ENCODE results near the gene KIF1A. TPM values are rescaled to one million over a fixed set of nuclear protein-coding genes. Genes with fewer than 3 reads are reported as not detected.
"Not testable (repeated sequence)": the region's sequence is repeated elsewhere in the genome, so short reads cannot be mapped to it uniquely, and the experiment has no call there.

KIF1A gene
- polyA plus RNA-seq, 1 experiment = not detected

DNA sequence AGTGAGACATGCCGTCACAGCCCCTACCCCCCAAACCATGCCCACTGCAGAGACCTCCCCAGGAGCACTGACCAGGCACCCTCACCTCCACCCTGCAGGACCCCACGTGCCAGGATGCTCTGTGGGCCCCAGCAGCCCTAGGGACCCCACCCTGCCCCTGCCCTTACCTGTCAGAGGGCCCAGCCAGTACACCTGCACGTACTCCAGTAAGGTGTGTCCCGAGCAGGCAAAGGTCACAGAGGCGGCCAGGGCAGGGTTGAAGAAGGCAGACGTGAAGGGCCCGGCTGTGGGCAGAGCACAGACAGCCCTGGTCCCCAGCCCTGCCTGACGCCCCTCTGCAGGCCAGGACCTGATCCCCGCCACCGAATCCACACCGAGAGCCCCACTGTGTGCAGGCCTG, 139.8 kb downstream of the KIF1A start:
- H3K27ac ChIP-seq (ENCODE audit: low read depth, low read length); CTCF ChIA-PET; H3K4me3 ChIP-seq (ENCODE audit: low read depth, low read length); H3K27me3 ChIP-seq (ENCODE audit: control insufficient read depth, insufficient read depth, low read length); DNase-seq (ENCODE audit: low read depth, low spot score); POLR2A ChIA-PET; H3K9me3 ChIP-seq (ENCODE audit: control insufficient read depth, insufficient read depth, low read length): not testable (repeated sequence)

DNA sequence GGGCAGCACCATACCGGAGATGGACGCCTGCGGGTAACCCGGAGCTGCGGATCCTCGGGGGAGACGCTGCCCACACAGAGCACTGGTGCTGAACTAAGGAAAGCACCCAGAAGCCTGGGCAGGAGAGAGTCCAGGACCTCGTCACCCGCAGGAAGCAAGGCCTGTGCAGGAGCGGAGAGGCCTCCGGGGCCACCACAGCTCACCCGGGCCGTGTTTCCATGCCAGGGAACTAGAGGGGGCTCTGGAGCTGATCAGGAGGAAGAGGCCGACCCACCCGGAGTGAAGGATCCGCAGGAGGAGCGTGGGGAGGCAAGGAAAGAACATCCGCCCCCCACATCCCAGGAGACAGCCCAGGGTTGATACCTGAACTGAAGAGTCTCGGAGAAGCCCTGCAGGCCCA, 141.1 kb downstream of the KIF1A start:
- DNase-seq (ENCODE audit: low read depth, low spot score); CTCF ChIA-PET; POLR2A ChIA-PET: not testable (repeated sequence)

DNA sequence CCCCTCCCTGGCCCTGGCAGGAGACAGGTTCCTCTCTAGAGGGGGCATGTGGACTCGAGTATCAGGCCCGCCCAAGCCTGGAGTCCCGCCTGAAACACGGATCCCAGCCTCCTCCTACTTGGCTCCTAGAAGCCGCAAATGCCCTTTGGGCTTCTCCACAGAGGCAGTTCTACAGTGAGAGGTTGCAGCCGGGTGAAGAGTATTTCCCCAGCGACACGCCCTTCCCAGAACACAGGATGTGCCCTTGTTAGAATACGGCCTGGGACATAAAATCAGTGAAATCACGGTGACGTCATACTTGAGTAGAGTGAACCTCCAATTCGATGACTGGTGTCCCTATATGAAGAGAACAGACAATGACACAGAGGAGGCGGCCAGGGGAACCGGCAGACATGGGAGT, 142.0 kb downstream of the KIF1A start:
- H3K27me3 ChIP-seq (ENCODE audit: control insufficient read depth, insufficient read depth, low read length); H3K4me3 ChIP-seq (ENCODE audit: low read depth, low read length); H3K27ac ChIP-seq (ENCODE audit: low read depth, low read length); DNase-seq (ENCODE audit: low read depth, low spot score); POLR2A ChIA-PET; H3K9me3 ChIP-seq (ENCODE audit: control insufficient read depth, insufficient read depth, low read length); CTCF ChIA-PET: not testable (repeated sequence)

More for the DNA sequence above, 141.1 kb downstream of the KIF1A start:
- H3K27ac ChIP-seq (ENCODE audit: low read depth, low read length); H3K9me3 ChIP-seq (ENCODE audit: control insufficient read depth, insufficient read depth, low read length); H3K27me3 ChIP-seq (ENCODE audit: control insufficient read depth, insufficient read depth, low read length); H3K4me3 ChIP-seq (ENCODE audit: low read depth, low read length): not testable (repeated sequence)

DNA sequence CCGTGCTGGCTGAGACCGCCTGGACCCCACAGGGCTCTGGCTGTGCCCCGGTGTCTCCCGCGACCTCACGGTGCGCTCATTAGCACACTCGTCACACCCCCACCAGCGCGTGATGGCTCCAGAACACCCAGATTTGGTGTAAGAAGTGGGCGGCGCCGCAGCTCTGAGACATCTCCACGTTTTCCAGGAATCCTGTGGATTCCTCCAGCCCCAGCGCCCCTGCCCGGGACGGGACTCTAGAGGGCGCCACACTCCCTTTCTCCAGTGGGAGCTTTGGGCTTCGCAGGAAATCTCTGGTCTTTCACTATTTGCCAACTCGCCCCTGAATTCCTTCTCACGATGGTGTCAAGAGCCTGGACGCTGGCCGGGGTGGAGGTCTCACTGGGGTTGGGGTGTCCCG, 144.7 kb downstream of the KIF1A start:
- peaks cover 22% of the 10 kb centered on the region for H3K27me3 ChIP-seq (ENCODE audit: control insufficient read depth, insufficient read depth, low read length)
- H3K4me3 ChIP-seq (ENCODE audit: low read depth, low read length); H3K9me3 ChIP-seq (ENCODE audit: control insufficient read depth, insufficient read depth, low read length); POLR2A ChIA-PET; CTCF ChIA-PET; H3K27ac ChIP-seq (ENCODE audit: low read depth, low read length); DNase-seq (ENCODE audit: low read depth, low spot score): not testable (repeated sequence)

DNA sequence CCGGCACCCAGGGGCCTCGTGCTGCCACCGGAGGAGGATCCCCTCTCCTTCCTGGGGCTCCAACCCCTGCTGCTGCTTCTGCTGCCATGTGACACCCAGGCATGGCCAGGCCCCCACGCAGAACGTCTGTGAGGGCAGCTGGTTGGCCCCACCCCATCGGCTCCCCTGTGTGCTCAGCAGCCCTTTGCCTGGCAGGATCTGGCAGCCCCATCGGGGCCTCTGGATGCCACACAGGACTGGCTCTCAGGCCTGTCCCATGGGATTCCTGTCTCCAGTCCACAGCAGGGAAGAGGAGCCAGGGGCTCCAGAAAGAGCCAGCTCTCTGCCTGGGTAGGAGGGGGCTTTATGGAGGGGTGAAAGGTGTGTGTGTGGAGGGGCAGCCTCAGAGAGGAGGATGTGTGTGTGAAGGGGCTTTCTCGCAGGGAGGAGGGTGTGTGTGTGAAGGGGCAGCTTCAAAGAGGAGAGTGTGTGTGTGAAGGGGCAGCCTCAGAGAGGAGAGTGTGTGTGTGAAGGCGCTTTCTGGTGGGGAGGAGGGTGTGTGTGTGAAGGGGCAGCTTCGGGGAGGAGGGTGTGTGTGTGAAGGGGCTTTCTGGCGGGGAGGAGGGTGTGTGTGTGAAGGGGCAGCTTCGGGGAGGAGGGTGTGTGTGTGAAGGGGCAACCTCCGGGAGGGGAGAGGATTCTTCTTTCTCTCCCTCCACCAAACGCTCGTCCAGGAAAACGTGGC, 145.4 kb downstream of the KIF1A start:
- H3K4me3 ChIP-seq (ENCODE audit: low read depth, low read length); CTCF ChIA-PET; H3K9me3 ChIP-seq (ENCODE audit: control insufficient read depth, insufficient read depth, low read length); H3K27ac ChIP-seq (ENCODE audit: low read depth, low read length); POLR2A ChIA-PET; DNase-seq (ENCODE audit: low read depth, low spot score): not testable (repeated sequence)
- peaks cover 22% of the 10 kb centered on the region for H3K27me3 ChIP-seq (ENCODE audit: control insufficient read depth, insufficient read depth, low read length)

DNA sequence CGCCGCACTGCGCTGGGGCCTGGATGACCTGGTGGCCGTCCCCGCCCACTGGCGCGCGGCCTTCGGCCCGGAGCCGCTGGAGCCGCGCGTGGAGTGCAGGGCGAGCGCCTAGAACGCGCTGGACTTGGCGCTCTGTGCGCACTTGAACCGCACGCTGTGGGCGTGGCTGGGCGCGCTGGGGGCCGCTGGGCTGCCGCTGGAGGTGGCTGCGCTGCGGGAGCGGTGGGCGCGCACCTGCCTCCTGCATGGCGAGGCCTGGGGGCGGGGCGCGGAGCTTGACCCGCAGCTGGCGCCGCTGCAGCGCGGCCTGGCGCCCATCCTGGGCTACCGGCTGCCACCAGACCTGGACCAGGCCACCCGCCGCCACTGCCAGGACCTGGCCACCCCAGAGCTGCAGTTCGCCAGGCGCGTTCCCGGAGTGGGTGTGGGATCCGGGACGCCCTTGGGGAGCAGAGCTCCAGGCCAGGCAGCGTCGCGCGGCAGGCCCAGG, 147.3 kb downstream of the KIF1A start:
- DNase-seq (ENCODE audit: low read depth, low spot score) = no peak
- H3K27ac ChIP-seq (ENCODE audit: low read depth, low read length) = no peak overlapping the region
- ChIA-PET CTCF (no interaction called here), POLR2A (no interaction called here)
- peaks cover 22% of the 10 kb centered on the region for H3K27me3 ChIP-seq (ENCODE audit: control insufficient read depth, insufficient read depth, low read length)
- no peaks in the 10 kb centered on the region; the same call in 1 of the 2 replicates for H3K9me3 ChIP-seq (ENCODE audit: control insufficient read depth, insufficient read depth, low read length)
- TF ChIP-seq, protein P1, sequence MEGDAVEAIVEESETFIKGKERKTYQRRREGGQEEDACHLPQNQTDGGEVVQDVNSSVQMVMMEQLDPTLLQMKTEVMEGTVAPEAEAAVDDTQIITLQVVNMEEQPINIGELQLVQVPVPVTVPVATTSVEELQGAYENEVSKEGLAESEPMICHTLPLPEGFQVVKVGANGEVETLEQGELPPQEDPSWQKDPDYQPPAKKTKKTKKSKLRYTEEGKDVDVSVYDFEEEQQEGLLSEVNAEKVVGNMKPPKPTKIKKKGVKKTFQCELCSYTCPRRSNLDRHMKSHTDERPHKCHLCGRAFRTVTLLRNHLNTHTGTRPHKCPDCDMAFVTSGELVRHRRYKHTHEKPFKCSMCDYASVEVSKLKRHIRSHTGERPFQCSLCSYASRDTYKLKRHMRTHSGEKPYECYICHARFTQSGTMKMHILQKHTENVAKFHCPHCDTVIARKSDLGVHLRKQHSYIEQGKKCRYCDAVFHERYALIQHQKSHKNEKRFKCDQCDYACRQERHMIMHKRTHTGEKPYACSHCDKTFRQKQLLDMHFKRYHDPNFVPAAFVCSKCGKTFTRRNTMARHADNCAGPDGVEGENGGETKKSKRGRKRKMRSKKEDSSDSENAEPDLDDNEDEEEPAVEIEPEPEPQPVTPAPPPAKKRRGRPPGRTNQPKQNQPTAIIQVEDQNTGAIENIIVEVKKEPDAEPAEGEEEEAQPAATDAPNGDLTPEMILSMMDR (IDR thresholded peaks at IDR 0.05; ENCODE audit: low read depth, low read length) = no peak
- no peak overlapping the region for H3K4me3 ChIP-seq (ENCODE audit: low read depth, low read length)

DNA sequence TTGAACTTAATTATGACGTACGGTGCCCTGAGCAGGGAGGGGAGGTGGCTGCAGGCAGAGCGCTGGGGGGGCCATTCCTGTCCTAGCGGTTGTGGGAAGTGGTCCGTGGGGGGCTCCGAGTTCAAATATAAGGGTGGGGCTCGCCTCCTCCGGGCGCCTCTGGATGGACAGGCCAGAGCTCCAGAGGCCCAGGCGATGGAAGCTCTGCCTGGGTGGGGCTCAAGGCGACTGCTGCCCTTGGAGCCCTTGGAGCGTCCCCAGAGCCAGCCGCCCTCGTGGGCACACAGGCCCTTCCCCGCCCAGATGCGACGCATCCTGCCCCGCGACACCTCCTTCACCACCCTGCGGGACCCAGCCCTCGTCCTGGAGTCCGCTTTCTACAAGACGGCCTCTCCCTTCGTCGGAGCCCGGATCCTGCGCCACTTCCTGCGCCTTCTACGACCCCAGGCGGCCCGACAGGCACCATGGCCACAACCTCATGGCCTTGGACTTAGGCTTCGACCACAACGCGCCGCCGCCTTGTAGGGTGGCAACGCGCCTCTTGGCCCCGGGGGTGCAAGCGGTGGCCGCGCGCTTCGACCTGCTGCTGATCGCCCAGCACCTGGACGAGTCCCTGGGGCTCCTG, 147.8 kb downstream of the KIF1A start:
- Histone ChIP-seq H3K9me3 (ENCODE audit: control insufficient read depth, insufficient read depth, low read length) (no peaks in the 10 kb centered on the region; the same call in 1 of the 2 replicates), H3K27ac (ENCODE audit: low read depth, low read length) (no peak overlapping the region), H3K4me3 (ENCODE audit: low read depth, low read length) (no peak overlapping the region), H3K27me3 (ENCODE audit: control insufficient read depth, insufficient read depth, low read length) (peaks cover 22% of the 10 kb centered on the region)
- TF ChIP-seq, protein P1 (IDR thresholded peaks at IDR 0.05; ENCODE audit: low read depth, low read length) = no peak
- CTCF ChIA-PET = no interaction called here
- no peak for DNase-seq (ENCODE audit: low read depth, low spot score)
- POLR2A ChIA-PET = no interaction called here

Data from AG04450 (cell line).